ENCODE data around the gene DTX3. TPM values are rescaled to one million over a fixed set of nuclear protein-coding genes. Genes with fewer than 3 reads are reported as not detected.

DTX3 gene
- total and polyA plus RNA-seq, 10 donors = 13.7 to 30.7 (median 21.6) TPM

- Histone ChIP-seq H3K9me3 (no peaks in the 10 kb centered on the region), H3K4me1 (peaks cover 13 to 62% (median 47%) of the 10 kb centered on the region in 6 donors), H3K36me3 (peaks cover 0 to 16% (median 0%) of the 10 kb centered on the region in 6 donors), H3K27me3 (replicated peaks in 1 of 7) (peaks cover 0 to 100% (median 42%) of the 10 kb centered on the region in 7 donors), H3K4me3 (peak overlapping the region in 1 of 8 donors; percentile 24), H3K27ac (no peak overlapping the region)
- DNase-seq = no peak
- TF ChIP-seq, protein P1, sequence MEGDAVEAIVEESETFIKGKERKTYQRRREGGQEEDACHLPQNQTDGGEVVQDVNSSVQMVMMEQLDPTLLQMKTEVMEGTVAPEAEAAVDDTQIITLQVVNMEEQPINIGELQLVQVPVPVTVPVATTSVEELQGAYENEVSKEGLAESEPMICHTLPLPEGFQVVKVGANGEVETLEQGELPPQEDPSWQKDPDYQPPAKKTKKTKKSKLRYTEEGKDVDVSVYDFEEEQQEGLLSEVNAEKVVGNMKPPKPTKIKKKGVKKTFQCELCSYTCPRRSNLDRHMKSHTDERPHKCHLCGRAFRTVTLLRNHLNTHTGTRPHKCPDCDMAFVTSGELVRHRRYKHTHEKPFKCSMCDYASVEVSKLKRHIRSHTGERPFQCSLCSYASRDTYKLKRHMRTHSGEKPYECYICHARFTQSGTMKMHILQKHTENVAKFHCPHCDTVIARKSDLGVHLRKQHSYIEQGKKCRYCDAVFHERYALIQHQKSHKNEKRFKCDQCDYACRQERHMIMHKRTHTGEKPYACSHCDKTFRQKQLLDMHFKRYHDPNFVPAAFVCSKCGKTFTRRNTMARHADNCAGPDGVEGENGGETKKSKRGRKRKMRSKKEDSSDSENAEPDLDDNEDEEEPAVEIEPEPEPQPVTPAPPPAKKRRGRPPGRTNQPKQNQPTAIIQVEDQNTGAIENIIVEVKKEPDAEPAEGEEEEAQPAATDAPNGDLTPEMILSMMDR (IDR thresholded peaks at IDR 0.05 in 8 of 11, conservative IDR thresholded peaks at IDR 0.05 in 3 of 11) = no peak
- TF ChIP-seq POLR2AphosphoS5 (IDR thresholded peaks at IDR 0.05) = peak; percentile 66 to 85 (median 83)
- intact Hi-C loops (cut with DNase I; ENCODE audit: low total_unique reads) = no loop called here
- 30 to 42% (median 39%) methylated on average over 13 to 14 of the region's 14 CpGs for WGBS, 5 donors
Measured at GRCh38 chr12:57614178-57614947, 9.7 kb downstream of the DTX3 start.

GRCh38 chr12:57614948-57615500 lies 10.4 kb downstream of the DTX3 start:
- Histone ChIP-seq H3K4me1 (peaks cover 18 to 65% (median 50%) of the 10 kb centered on the region in 6 donors), H3K27me3 (replicated peaks in 1 of 7) (peaks cover 0 to 100% (median 44%) of the 10 kb centered on the region in 7 donors), H3K36me3 (peaks cover 0 to 16% (median 0%) of the 10 kb centered on the region in 6 donors), H3K9me3 (no peaks in the 10 kb centered on the region), H3K4me3 (no peak overlapping the region), H3K27ac (no peak overlapping the region)
- DNase-seq = no peak
- TF ChIP-seq, protein P1 (IDR thresholded peaks at IDR 0.05 in 8 of 11, conservative IDR thresholded peaks at IDR 0.05 in 3 of 11) = no peak
- TF ChIP-seq POLR2AphosphoS5 (IDR thresholded peaks at IDR 0.05) (no peak), POLR2A (IDR thresholded peaks at IDR 0.05) (no peak)
- intact Hi-C loops (cut with DNase I; ENCODE audit: low total_unique reads) = no loop called here
- WGBS, 5 donors = 78 to 84% (median 83%) methylated on average over 11 of the region's 11 CpGs

GRCh38 chr12:57615637-57616036 lies 11.0 kb downstream of the DTX3 start:
- intact Hi-C loops (cut with DNase I; ENCODE audit: low total_unique reads) = no loop called here
- H3K36me3 ChIP-seq = peaks cover 0 to 16% (median 0%) of the 10 kb centered on the region in 6 donors
- DNase-seq = no peak
- peaks cover 3 to 100% (median 44%) of the 10 kb centered on the region in 7 donors for H3K27me3 ChIP-seq (replicated peaks in 1 of 7)
- TF ChIP-seq, protein P1 (IDR thresholded peaks at IDR 0.05 in 8 of 11, conservative IDR thresholded peaks at IDR 0.05 in 3 of 11) = no peak
- TF ChIP-seq POLR2AphosphoS5 (IDR thresholded peaks at IDR 0.05) (no peak), POLR2A (IDR thresholded peaks at IDR 0.05) (no peak)
- H3K27ac ChIP-seq = no peak overlapping the region
- 82 to 90% (median 86%) methylated on average over 5 of the region's 5 CpGs for WGBS, 5 donors
- H3K9me3 ChIP-seq = no peaks in the 10 kb centered on the region
- peaks cover 14 to 65% (median 49%) of the 10 kb centered on the region in 6 donors for H3K4me1 ChIP-seq
- H3K4me3 ChIP-seq = no peak overlapping the region
